ENCODE measurements around the gene ETF1.

DNA sequence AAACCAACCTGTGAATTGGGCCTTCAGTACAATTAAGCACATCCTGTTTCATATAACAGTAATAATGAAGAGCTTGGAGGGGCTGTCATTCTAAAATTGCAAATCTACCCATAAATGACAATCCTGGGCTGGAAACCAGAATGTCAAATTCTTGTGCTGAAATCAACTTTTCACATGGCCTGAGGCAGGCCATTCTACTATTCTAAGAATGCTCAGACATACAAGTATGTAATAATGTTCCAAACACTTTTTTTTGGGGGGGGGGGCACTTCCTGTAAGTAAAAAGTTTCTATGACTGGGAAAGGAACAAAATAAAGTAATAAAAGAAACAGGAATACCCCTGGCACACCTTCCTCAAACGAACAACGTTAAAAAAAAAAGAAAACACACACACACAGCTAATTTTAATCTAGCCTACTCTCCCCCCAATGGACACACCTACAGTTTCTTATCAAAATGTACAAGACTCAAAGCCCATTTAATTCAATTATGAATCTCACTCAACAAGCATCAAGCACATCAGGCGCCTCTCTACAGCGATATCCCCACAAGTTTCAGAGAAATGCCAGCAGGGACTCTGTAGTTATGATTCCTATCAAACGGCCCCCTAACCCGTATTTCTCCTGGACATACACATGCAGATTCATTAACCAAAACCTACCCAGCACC lies 1.4 kb downstream of the ETF1 start:
- TF ChIP-seq, protein P1, sequence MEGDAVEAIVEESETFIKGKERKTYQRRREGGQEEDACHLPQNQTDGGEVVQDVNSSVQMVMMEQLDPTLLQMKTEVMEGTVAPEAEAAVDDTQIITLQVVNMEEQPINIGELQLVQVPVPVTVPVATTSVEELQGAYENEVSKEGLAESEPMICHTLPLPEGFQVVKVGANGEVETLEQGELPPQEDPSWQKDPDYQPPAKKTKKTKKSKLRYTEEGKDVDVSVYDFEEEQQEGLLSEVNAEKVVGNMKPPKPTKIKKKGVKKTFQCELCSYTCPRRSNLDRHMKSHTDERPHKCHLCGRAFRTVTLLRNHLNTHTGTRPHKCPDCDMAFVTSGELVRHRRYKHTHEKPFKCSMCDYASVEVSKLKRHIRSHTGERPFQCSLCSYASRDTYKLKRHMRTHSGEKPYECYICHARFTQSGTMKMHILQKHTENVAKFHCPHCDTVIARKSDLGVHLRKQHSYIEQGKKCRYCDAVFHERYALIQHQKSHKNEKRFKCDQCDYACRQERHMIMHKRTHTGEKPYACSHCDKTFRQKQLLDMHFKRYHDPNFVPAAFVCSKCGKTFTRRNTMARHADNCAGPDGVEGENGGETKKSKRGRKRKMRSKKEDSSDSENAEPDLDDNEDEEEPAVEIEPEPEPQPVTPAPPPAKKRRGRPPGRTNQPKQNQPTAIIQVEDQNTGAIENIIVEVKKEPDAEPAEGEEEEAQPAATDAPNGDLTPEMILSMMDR (IDR thresholded peaks at IDR 0.05): no peak
- TF ChIP-seq POLR2A (IDR thresholded peaks at IDR 0.05): no peak

Data from testis (tissue), 2 donors.